GM12878 (cell line): ENCODE measurements around the gene ZNF239. TPM values are rescaled to one million over a fixed set of nuclear protein-coding genes. Genes with fewer than 3 reads are reported as not detected.

Source experiments
- ATAC-seq: fragments of 200-7000 bp; cut with Tn5 transposase; 3 replicates; pipeline ENCODE4 v1.9.1; 2020; ENCODE audit warnings: mild to moderate bottlenecking, moderate library complexity
- BruUV-seq: library from RNA; stranded (reverse); fragments of 400-500 nt; replicated peaks from 2 replicates; lab custom pipeline; 2021; lab: Mats Ljungman, UMichigan
- CTCF ChIA-PET: fragments of 300-600 bp; sonication (Branson Sonifier 250); formaldehyde crosslinking; extraction: SDS; loops from one replicate; lab custom pipeline; 2021; ENCODE audit warnings: inconsistent platforms; lab: Yijun Ruan, JAX
- POLR2A ChIA-PET: fragments of 350-600 bp; formaldehyde crosslinking; extraction: SDS; loops from one replicate; lab custom pipeline; 2021; ENCODE audit warnings: inconsistent platforms; lab: Charles Lee
- RAD21 ChIA-PET: fragments of 300-600 bp; sonication (Branson Sonifier 250); formaldehyde crosslinking; loops from one replicate; lab custom pipeline; 2023; ENCODE audit warnings: antibody characterized with exemption; ENCODE audit not compliant: unreplicated experiment; lab: Charles Lee
- SMC1A ChIA-PET: fragments of 300-600 bp; sonication (Branson Sonifier 250); formaldehyde crosslinking; loops from one replicate; lab custom pipeline; 2023; ENCODE audit not compliant: unreplicated experiment, uncharacterized antibody; lab: Charles Lee
- DNase-seq: peaks from one replicate; pipeline ENCODE4 v3.0.0-alpha.2; 2011; ENCODE audit warnings: low read depth, low spot score
- FAIRE-seq: peaks from 3 replicates; lab custom pipeline; 2011; peaks lifted over from hg19 to GRCh38; lab: Jason Lieb, UNC
- H2AFZ ChIP-seq: 2 replicates; pipeline ENCODE4 v1.6.0; 2011; ENCODE audit warnings: low read depth, low read length, control low read depth; ENCODE audit not compliant: control insufficient read depth
- H3K27ac ChIP-seq: 2 replicates; pipeline ENCODE4 v1.5.1; 2011; ENCODE audit warnings: control low read depth; ENCODE audit not compliant: control insufficient read depth, insufficient read depth
- H3K27me3 ChIP-seq, 2 experiments: replicated peaks in 1 of 2; 2 replicates each; pipeline versions ENCODE4 v1.6.0 to v1.6.1; 2011; ENCODE audit warnings: low read length in 1 of 2; ENCODE audit not compliant: control insufficient read depth in 2 of 2, insufficient read depth in 2 of 2
- H3K36me3 ChIP-seq, 2 experiments: 2 replicates each; pipeline ENCODE4 v1.5.1; 2011; ENCODE audit warnings: low read length in 1 of 2; ENCODE audit not compliant: control insufficient read depth in 2 of 2, insufficient read depth in 2 of 2
- H3K4me1 ChIP-seq: 2 replicates; pipeline ENCODE4 v1.6.1; 2011; ENCODE audit warnings: mild to moderate bottlenecking, low read length, moderate library complexity, mixed read lengths; ENCODE audit not compliant: control insufficient read depth, insufficient read depth
- H3K4me2 ChIP-seq: 2 replicates; pipeline ENCODE4 v1.6.0; 2011; ENCODE audit warnings: control low read depth; ENCODE audit not compliant: control insufficient read depth, insufficient read depth
- H3K4me3 ChIP-seq: fragments of 200-600 bp; sonication (generic); 2 replicates; pipeline ENCODE4 v1.5.1; 2016
- H3K79me2 ChIP-seq: 2 replicates; pipeline ENCODE4 v1.6.0; 2011; ENCODE audit warnings: low read length; ENCODE audit not compliant: control insufficient read depth, insufficient read depth
- H3K9ac ChIP-seq: 2 replicates; pipeline ENCODE4 v1.8.0; 2011; ENCODE audit warnings: low read length, control low read depth, mixed read lengths; ENCODE audit not compliant: control insufficient read depth, insufficient read depth
- H3K9me3 ChIP-seq: replicated peaks from 3 replicates; pipeline ENCODE4 v1.5.1; 2011; ENCODE audit warnings: mild to moderate bottlenecking, low read length; ENCODE audit not compliant: control insufficient read depth, insufficient read depth
- H4K20me1 ChIP-seq: 2 replicates; pipeline ENCODE4 v1.6.0; 2011; ENCODE audit not compliant: control insufficient read depth, insufficient read depth
- ATF7 ChIP-seq: fragments of 450-650 bp; IDR thresholded peaks from 2 replicates; pipeline ENCODE4 v1.6.1; 2016; ENCODE audit warnings: low read depth, mild to moderate bottlenecking
- HDAC2 ChIP-seq: fragments of 200-600 bp; sonication (generic); IDR thresholded peaks from 2 replicates; pipeline ENCODE4 v1.6.1; 2017
- NRF1 ChIP-seq: conservative IDR thresholded peaks from 2 replicates; pipeline ENCODE4 v1.6.1; 2011; ENCODE audit warnings: mild to moderate bottlenecking, low read depth, low read length, improper control_type of control experiment
- SREBF1 ChIP-seq: IDR thresholded peaks from 2 replicates; pipeline ENCODE4 v1.6.1; 2012; ENCODE audit warnings: mild to moderate bottlenecking, low read length
- USF1 ChIP-seq: IDR thresholded peaks from 2 replicates; pipeline ENCODE4 v1.6.1; 2011; ENCODE audit warnings: borderline replicate concordance, low read depth, mild to moderate bottlenecking, moderate library complexity, mixed read lengths, low read length; ENCODE audit not compliant: insufficient read depth; ENCODE audit errors: extremely low read length
- ZNF622 ChIP-seq: fragments of 450-650 bp; IDR thresholded peaks from 2 replicates; pipeline ENCODE4 v1.6.1; 2017; ENCODE audit warnings: mild to moderate bottlenecking, inconsistent platforms
- WGBS: methylation state at CpG from one replicate; pipeline ENCODE4 v1.1.6; 2016; ENCODE audit warnings: low lambda C conversion rate; ENCODE audit not compliant: insufficient replicate concordance, insufficient coverage; ENCODE audit errors: missing lambda C conversion rate; 5-methylcytosine and 5-hydroxymethylcytosine counted together
- in situ Hi-C: fragments of 300-500 bp; cut with MboI; formaldehyde crosslinking; loops from 9 replicates; pipeline ENCODE4 v1.14.3; 2018; ENCODE audit warnings: mixed read lengths
- intact Hi-C: fragments of 100-400 bp; cut with micrococcal nuclease; formaldehyde crosslinking; loops from one replicate; pipeline ENCODE4 v1.14.2; 2022; ENCODE audit not compliant: unreplicated experiment
- polyA plus RNA-seq, 11 experiments: library from polyadenylated mRNA; depleted of rRNA in 4 of 11; unstranded in 6 of 11; stranded (reverse) in 5 of 11; fragments of >200 nt; fragmentation: Nextera tagmentation in 4 of 11; fragmentation: Illumina TruSeq in 1 of 11; extraction: Ambion mirVana in 4 of 11; extraction: Trizol in 1 of 11; gene quantifications; 1 replicate in 1 of 11; 2 replicates in 10 of 11; pipeline versions ENCODE4 v1.2.1 to v1.2.3, GENCODE V29; 2011 to 2016; ENCODE audit warnings: inconsistent platforms in 2 of 11, missing spikeins in 2 of 11, low read depth in 1 of 11
- total RNA-seq, 4 experiments: library from RNA; depleted of rRNA in 3 of 4; stranded (reverse); fragments of >200 nt in 3 of 4; fragmentation: Illumina TruSeq in 1 of 4; extraction: Trizol in 1 of 4; gene quantifications; 2 replicates each; pipeline versions ENCODE4 v1.2.1 to v1.2.3, GENCODE V29; 2013 to 2021

The ZNF239 gene
- total and polyA plus RNA-seq, 10 of the 15 experiments (the other 5 are each of a cell fraction or from before 2014, with no cell fraction given), result 0.12 to 0.75 (median 0.43) TPM

DNA sequence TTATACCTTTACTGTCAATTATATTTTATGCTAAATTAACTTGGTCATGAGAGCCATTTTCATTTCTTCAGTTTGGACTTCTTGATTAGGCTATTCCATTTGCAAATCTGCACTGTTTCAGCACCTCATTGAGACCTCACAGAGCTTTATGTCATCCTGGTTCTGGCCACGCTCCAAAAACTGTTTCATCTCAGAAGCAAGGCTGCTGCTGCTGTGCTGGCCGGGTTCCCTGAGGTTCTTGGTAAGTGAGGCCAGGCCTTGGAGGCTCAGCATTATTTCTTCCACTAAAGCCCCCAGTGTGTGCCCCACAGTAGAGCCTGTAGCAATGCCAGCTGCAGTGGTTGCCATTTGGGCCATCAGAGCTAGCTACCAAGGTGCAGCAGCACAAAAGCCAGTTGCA is 24.0 kb upstream of the ZNF239 start:
- 66% methylated on average over 2 of the region's 2 CpGs for WGBS
- CTCF ChIA-PET, result interaction anchor here (0.6 kb wide), 1 partner anchor 22 kb away, joined by 3 read pairs; no protein-coding TSS in a partner anchor
- Histone ChIP-seq H4K20me1 (no peaks in the 10 kb centered on the region), H3K79me2 (no peaks in the 10 kb centered on the region), H3K4me2 (no peak overlapping the region), H2AFZ (no peak overlapping the region), H3K27me3 (no peaks in the 10 kb centered on the region), H3K4me1 (peaks cover 23% of the 10 kb centered on the region), H3K9ac (no peak overlapping the region), H3K9me3 (peaks cover 6% of the 10 kb centered on the region; the same call in 2 of the 3 replicates), H3K4me3 (no peak overlapping the region), H3K27ac (no peak overlapping the region), H3K36me3 (no peaks in the 10 kb centered on the region)
- POLR2A ChIA-PET, result no interaction called here
- BruUV-seq, result no TSS peak
- SMC1A ChIA-PET, result interaction anchor here (2.0 kb wide), 2 partner anchors 9 to 13 kb away, joined by 6 to 9 read pairs; no protein-coding TSS in a partner anchor
- ATAC-seq (no peak), FAIRE-seq (no peak), DNase-seq (no peak)
- in situ Hi-C loops, result no loop called here
- intact Hi-C loops, result loop anchor here (5.0 kb wide), 1 partner anchor 191 kb away; the partner anchor contains the start of gene HNRNPF
- TF ChIP-seq SREBF1, result no peak
- no peak for TF ChIP-seq ZNF622
- no peak for TF ChIP-seq HDAC2
- no peak for TF ChIP-seq ATF7
- RAD21 ChIA-PET, result no interaction called here

GRCh38 chr10:43596546-43596945 is 22.1 kb upstream of the ZNF239 start:
- H3K4me1 ChIP-seq, result peaks cover 23% of the 10 kb centered on the region
- no peak overlapping the region for H3K9ac ChIP-seq
- H3K9me3 ChIP-seq, result peaks cover 6% of the 10 kb centered on the region; the same call in 2 of the 3 replicates
- H4K20me1 ChIP-seq, result no peaks in the 10 kb centered on the region
- ATAC-seq, result no peak
- peak overlapping the region; percentile 91; the same call in 1 of the 2 replicates for H3K27ac ChIP-seq
- no peak for FAIRE-seq
- no peaks in the 10 kb centered on the region for H3K79me2 ChIP-seq
- peak overlapping the region; percentile 67; the same call in 1 of the 2 replicates for H3K4me2 ChIP-seq
- no peaks in the 10 kb centered on the region for H3K36me3 ChIP-seq
- intact Hi-C loops, result loop anchor here (5.0 kb wide), 1 partner anchor 189 kb away; the partner anchor contains the start of gene HNRNPF
- ChIA-PET CTCF (no interaction called here), RAD21 (interaction anchor here (0.5 kb wide), 1 partner anchor 131 kb away, joined by 4 read pairs; no protein-coding TSS in a partner anchor), POLR2A (no interaction called here), SMC1A (interaction anchor here (0.7 to 2.1 kb wide), 2 partner anchors 10 to 23 kb away, joined by 3 to 18 read pairs; partner anchors contain the start of gene ZNF485)
- H3K4me3 ChIP-seq, result no peak overlapping the region
- in situ Hi-C loops, result no loop called here
- no peaks in the 10 kb centered on the region for H3K27me3 ChIP-seq
- BruUV-seq, result no TSS peak
- no peak overlapping the region for H2AFZ ChIP-seq
- no peak for DNase-seq
- no peak for TF ChIP-seq NRF1
- no peak for TF ChIP-seq USF1
- WGBS, result 84% methylated on average over 4 of the region's 4 CpGs
